ENCODE measurements around the gene RFC2.

The RFC2 gene

DNA sequence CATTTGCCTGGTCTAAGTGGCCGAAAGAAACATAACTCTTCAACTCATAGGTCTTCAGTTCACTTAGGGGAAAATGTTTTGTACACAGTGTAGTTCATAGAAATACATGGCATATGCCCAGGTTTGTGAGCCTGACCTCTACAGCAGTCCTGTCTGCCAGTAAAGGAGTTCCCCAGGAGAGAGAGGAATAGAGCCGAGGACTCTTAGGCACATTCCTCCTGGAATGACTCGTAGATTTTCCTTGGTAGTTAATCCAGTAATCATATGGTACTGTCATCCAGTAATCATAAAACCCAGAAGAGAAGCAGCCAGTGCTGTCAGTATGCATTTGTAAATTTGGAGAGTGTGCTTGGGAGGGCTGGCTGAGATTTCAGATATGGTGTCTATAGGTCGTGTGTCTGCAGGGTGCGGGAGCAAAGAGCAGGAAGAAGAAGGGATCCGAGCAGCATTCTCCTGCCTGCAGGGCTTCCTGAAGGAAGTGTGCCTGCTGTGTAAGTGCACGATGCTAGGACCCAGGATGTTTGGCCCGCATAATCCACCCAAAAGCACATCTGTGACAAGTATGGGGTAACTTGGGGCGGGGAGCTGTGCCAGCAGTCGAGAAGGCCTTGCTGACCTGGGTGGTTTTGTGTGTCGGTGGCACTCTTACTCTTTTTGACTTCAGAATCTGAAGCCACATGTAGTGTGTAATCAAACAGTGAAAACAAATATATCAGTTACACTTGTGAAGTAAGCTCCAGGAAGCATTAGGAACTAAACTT is 66.1 kb downstream of the RFC2 start:
- no peak for DNase-seq
- Histone ChIP-seq H3K4me3 (ENCODE audit: low read depth, low read length) (no peak overlapping the region), H3K27ac (no peak overlapping the region), H3K27me3 (replicated peaks) (no peaks in the 10 kb centered on the region), H3K36me3 (replicated peaks) (peaks cover 64% of the 10 kb centered on the region)
- in situ Hi-C loops (cut with HindIII; ENCODE audit: low pct_ligation_motif_present, low sequenced_read_pairs), result loop anchor here (25.0 kb wide), 1 partner anchor 326 kb away; the partner anchor contains the start of gene TMEM270
- TF ChIP-seq, protein P1, sequence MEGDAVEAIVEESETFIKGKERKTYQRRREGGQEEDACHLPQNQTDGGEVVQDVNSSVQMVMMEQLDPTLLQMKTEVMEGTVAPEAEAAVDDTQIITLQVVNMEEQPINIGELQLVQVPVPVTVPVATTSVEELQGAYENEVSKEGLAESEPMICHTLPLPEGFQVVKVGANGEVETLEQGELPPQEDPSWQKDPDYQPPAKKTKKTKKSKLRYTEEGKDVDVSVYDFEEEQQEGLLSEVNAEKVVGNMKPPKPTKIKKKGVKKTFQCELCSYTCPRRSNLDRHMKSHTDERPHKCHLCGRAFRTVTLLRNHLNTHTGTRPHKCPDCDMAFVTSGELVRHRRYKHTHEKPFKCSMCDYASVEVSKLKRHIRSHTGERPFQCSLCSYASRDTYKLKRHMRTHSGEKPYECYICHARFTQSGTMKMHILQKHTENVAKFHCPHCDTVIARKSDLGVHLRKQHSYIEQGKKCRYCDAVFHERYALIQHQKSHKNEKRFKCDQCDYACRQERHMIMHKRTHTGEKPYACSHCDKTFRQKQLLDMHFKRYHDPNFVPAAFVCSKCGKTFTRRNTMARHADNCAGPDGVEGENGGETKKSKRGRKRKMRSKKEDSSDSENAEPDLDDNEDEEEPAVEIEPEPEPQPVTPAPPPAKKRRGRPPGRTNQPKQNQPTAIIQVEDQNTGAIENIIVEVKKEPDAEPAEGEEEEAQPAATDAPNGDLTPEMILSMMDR (IDR thresholded peaks at IDR 0.05; ENCODE audit: low read depth, low read length, missing control alignments), result no peak

GRCh38 chr7:74185636-74186035 is 68.6 kb downstream of the RFC2 start:
- Histone ChIP-seq H3K36me3 (replicated peaks) (peaks cover 44% of the 10 kb centered on the region), H3K4me3 (ENCODE audit: low read depth, low read length) (no peak overlapping the region), H3K27ac (no peak overlapping the region), H3K27me3 (replicated peaks) (no peaks in the 10 kb centered on the region)
- DNase-seq, result no peak
- TF ChIP-seq, protein P1 (IDR thresholded peaks at IDR 0.05; ENCODE audit: low read depth, low read length, missing control alignments), result no peak
- in situ Hi-C loops (cut with HindIII; ENCODE audit: low pct_ligation_motif_present, low sequenced_read_pairs), result loop anchor here (25.0 kb wide), 1 partner anchor 323 kb away; the partner anchor contains the start of gene TMEM270

DNA sequence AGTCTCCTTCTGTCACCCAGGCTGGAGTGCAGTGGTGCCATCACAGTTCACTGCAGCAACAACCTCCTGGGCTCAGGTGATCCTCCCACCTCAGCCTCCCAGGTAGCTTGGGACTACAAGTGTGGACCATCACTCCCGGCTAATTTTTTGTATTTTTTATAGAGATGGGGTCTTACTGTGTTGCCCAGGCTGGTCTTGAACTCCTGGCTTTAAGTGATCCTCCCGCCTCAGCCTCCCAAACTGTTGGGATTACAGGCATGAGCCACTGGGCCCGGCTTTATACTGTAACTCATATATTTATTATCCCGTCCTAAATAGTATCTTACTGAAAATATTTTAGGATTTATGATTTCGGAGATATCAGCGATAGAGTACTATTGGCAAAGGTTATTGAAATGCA is 69.2 kb downstream of the RFC2 start:
- no peaks in the 10 kb centered on the region for H3K27me3 ChIP-seq (replicated peaks)
- in situ Hi-C loops (cut with HindIII; ENCODE audit: low pct_ligation_motif_present, low sequenced_read_pairs), result loop anchor here (25.0 kb wide), 1 partner anchor 323 kb away; the partner anchor contains the start of gene TMEM270
- TF ChIP-seq, protein P1 (IDR thresholded peaks at IDR 0.05; ENCODE audit: low read depth, low read length, missing control alignments), result no peak
- peaks cover 38% of the 10 kb centered on the region for H3K36me3 ChIP-seq (replicated peaks)
- no peak overlapping the region for H3K27ac ChIP-seq
- H3K4me3 ChIP-seq (ENCODE audit: low read depth, low read length), result no peak overlapping the region
- no peak for DNase-seq

GRCh38 chr7:74183653-74184450 is 70.3 kb downstream of the RFC2 start:
- TF ChIP-seq, protein P1 (IDR thresholded peaks at IDR 0.05; ENCODE audit: low read depth, low read length, missing control alignments), result peak; percentile 64
- in situ Hi-C loops (cut with HindIII; ENCODE audit: low pct_ligation_motif_present, low sequenced_read_pairs), result loop anchor here (25.0 kb wide), 1 partner anchor 322 kb away; the partner anchor contains the start of gene TMEM270
- Histone ChIP-seq H3K36me3 (replicated peaks) (peaks cover 31% of the 10 kb centered on the region), H3K27ac (no peak overlapping the region), H3K27me3 (replicated peaks) (no peaks in the 10 kb centered on the region), H3K4me3 (ENCODE audit: low read depth, low read length) (no peak overlapping the region)
- no peak for DNase-seq

GRCh38 chr7:74183142-74183541 is 71.1 kb downstream of the RFC2 start:
- no peak for DNase-seq
- TF ChIP-seq, protein P1 (IDR thresholded peaks at IDR 0.05; ENCODE audit: low read depth, low read length, missing control alignments), result no peak
- in situ Hi-C loops (cut with HindIII; ENCODE audit: low pct_ligation_motif_present, low sequenced_read_pairs), result loop anchor here (25.0 kb wide), 1 partner anchor 321 kb away; the partner anchor contains the start of gene TMEM270
- no peak overlapping the region for H3K4me3 ChIP-seq (ENCODE audit: low read depth, low read length)
- H3K27me3 ChIP-seq (replicated peaks), result no peaks in the 10 kb centered on the region
- no peak overlapping the region for H3K27ac ChIP-seq
- H3K36me3 ChIP-seq (replicated peaks), result peaks cover 28% of the 10 kb centered on the region

Measured in brain microvascular endothelial cell (primary cell).